Left lung (tissue), 14 donors: ENCODE measurements around the gene PTPN21. TPM values are rescaled to one million over a fixed set of nuclear protein-coding genes. Genes with fewer than 3 reads are reported as not detected.

Source experiments
- ATAC-seq: fragments of 200-7000 bp; cut with Tn5 transposase; one replicate; pipeline ENCODE4 v1.9.1; 2020; ENCODE audit warnings: moderate library complexity
- DNase-seq, 4 donors: peaks; one replicate each; pipeline ENCODE4 v3.0.0-alpha.2; 2013 to 2020
- H3K27ac ChIP-seq, 2 donors: fragments of 200-600 bp; sonication (generic) in 1 of 2; one replicate each; pipeline versions ENCODE4 v1.5.0 to v1.8.0; 2020 to 2021
- H3K27me3 ChIP-seq, 2 donors: fragments of 200-600 bp; sonication (generic) in 1 of 2; one replicate each; pipeline versions ENCODE4 v1.5.0 to v1.8.0; 2020 to 2021
- H3K36me3 ChIP-seq, 2 donors: fragments of 200-600 bp; sonication (generic) in 1 of 2; one replicate each; pipeline versions ENCODE4 v1.5.0 to v1.8.0; 2020 to 2021
- H3K4me1 ChIP-seq, 2 donors: fragments of 200-600 bp; one replicate each; pipeline ENCODE4 v1.8.0; 2021
- H3K4me3 ChIP-seq, 2 donors: fragments of 200-600 bp; sonication (generic) in 1 of 2; one replicate each; pipeline versions ENCODE4 v1.5.0 to v1.8.0; 2020 to 2021; ENCODE audit warnings: mild to moderate bottlenecking in 1 of 2
- H3K9me3 ChIP-seq, 2 donors: fragments of 200-600 bp; sonication (generic) in 1 of 2; one replicate each; pipeline versions ENCODE4 v1.5.0 to v1.8.0; 2020 to 2021
- CTCF ChIP-seq, 2 donors: fragments of 200-600 bp; sonication (generic) in 1 of 2; IDR thresholded peaks; one replicate each; pipeline versions ENCODE4 v1.5.0 to v1.8.0; 2021; ENCODE audit warnings: antibody characterized with exemption in 2 of 2
- intact Hi-C, 2 donors: fragments of 100-400 bp; cut with DNase I; formaldehyde crosslinking; loops; one replicate each; pipeline versions ENCODE4 v1.11.2 to v1.14.2; 2022
- long read RNA-seq, 12 donors: library from polyadenylated mRNA in 2 of 12; unstranded in 2 of 12; transcript quantifications; one replicate each; pipeline ENCODE4 v2.0.0 and lab custom pipeline, GENCODE V29; 2019 to 2026
- polyA plus RNA-seq, 6 donors: library from polyadenylated mRNA; unstranded; fragments of 120-200 nt; gene quantifications; one replicate each; pipeline ENCODE4 v1.2.1, GENCODE V29; 2013; ENCODE audit not compliant: insufficient read length in 6 of 6
- total RNA-seq, 2 donors: library from RNA; stranded (reverse); fragmentation: NEBNext Ultra II Directional; extraction: Animal tissue kit (Norgen Biotek cat#: 25700); gene quantifications; one replicate each; pipeline ENCODE4 v1.2.1, GENCODE V29; 2021
- donor health status: DM: no; HTN: yes; CAD: no.
- donor health status: DM: no; HTN: no; CAD: no.

The PTPN21 gene
- 10 to 100 TPM; 26.8 to 33.0 TPM for total RNA-seq
- polyA plus RNA-seq: 10 to 100 TPM; 28.7 to 35.9 (median 29.8) TPM
- long read RNA-seq, donor 1, full-length matches to known transcripts: 1 of 6 reads
- long read RNA-seq, donor 1, partial matches to known transcripts: 5 of 6 reads
- long read RNA-seq, donor 1, other reads (novel, unspliced or antisense): 0 of 6 reads
- long read RNA-seq, donor 2: 0 reads
- long read RNA-seq, donor 3, full-length matches to known transcripts: 1 of 1 reads
- long read RNA-seq, donor 3, partial matches to known transcripts: 0 of 1 reads
- long read RNA-seq, donor 3, other reads (novel, unspliced or antisense): 0 of 1 reads
- long read RNA-seq, donor 4: 0 reads
- long read RNA-seq, donor 5, partial matches to known transcripts: 7 of 13 reads
- long read RNA-seq, donor 5, other reads (novel, unspliced or antisense): 6 of 13 reads
- long read RNA-seq, donor 6: 0 reads
- long read RNA-seq, donor 7, full-length matches to known transcripts: 1 of 11 reads
- long read RNA-seq, donor 7, partial matches to known transcripts: 10 of 11 reads
- long read RNA-seq, donor 7, other reads (novel, unspliced or antisense): 0 of 11 reads
- long read RNA-seq, donor 8: 0 reads
- long read RNA-seq, donor 9: 0 reads
- long read RNA-seq, donor 10, partial matches to known transcripts: 0 of 1 reads
- long read RNA-seq, donor 10, other reads (novel, unspliced or antisense): 1 of 1 reads
- long read RNA-seq, donor 11: 0 reads
- long read RNA-seq, donor 12, full-length matches to known transcripts: 1 of 1 reads
- long read RNA-seq, donor 12, partial matches to known transcripts: 0 of 1 reads
- long read RNA-seq, donor 12, other reads (novel, unspliced or antisense): 0 of 1 reads

GRCh38 chr14:88554457-88555286 lies at the start of gene PTPN21:
Gene PTPN21 (minus strand): TSS chr14:88555007. CDS start chr14:88550417, 4,590 bp downstream.
- peaks cover 0 to 69% of the 10 kb centered on the region in 2 donors for H3K27me3 ChIP-seq
- TF ChIP-seq CTCF (IDR thresholded peaks at IDR 0.05): no peak
- intact Hi-C loops: no loop called here

GRCh38 chr14:88604212-88604611 lies 49.4 kb upstream of the PTPN21 start:
- DNase-seq (no peak), ATAC-seq (no peak)
- no peak for TF ChIP-seq CTCF (IDR thresholded peaks at IDR 0.05)
- intact Hi-C loops: no loop called here
- no peak overlapping the region for H3K27ac ChIP-seq
- H3K36me3 ChIP-seq: peaks cover 0 to 94% of the 10 kb centered on the region in 2 donors
- no peaks in the 10 kb centered on the region for H3K9me3 ChIP-seq
- H3K4me1 ChIP-seq: no peaks in the 10 kb centered on the region
- H3K27me3 ChIP-seq: no peaks in the 10 kb centered on the region
- no peak overlapping the region for H3K4me3 ChIP-seq

More at GRCh38 chr14:88554457-88555286, at the start of gene PTPN21:
- peaks cover 0 to 3% of the 10 kb centered on the region in 2 donors for H3K36me3 ChIP-seq
- DNase-seq: peak; percentile 67 to 92 (median 79)
- peaks cover 4 to 45% of the 10 kb centered on the region in 2 donors for H3K4me1 ChIP-seq
- H3K9me3 ChIP-seq: no peaks in the 10 kb centered on the region
- peak within 1 kb of the TSS; percentile 83 to 86 for H3K27ac ChIP-seq
- peak; percentile 88 for ATAC-seq
- H3K4me3 ChIP-seq: peak within 1 kb of the TSS; percentile 51 to 54

- Histone ChIP-seq H3K27me3 (no peaks in the 10 kb centered on the region), H3K9me3 (no peaks in the 10 kb centered on the region), H3K27ac (no peak overlapping the region), H3K4me1 (no peaks in the 10 kb centered on the region), H3K4me3 (no peak overlapping the region), H3K36me3 (peaks cover 0 to 90% of the 10 kb centered on the region in 2 donors)
- intact Hi-C loops: no loop called here
- TF ChIP-seq CTCF (IDR thresholded peaks at IDR 0.05): no peak
- ATAC-seq: no peak
- DNase-seq: no peak
Measured at GRCh38 chr14:88599761-88600439, 45.1 kb upstream of the PTPN21 start.

- Histone ChIP-seq H3K4me1 (no peaks in the 10 kb centered on the region), H3K27ac (no peak overlapping the region), H3K4me3 (no peak overlapping the region), H3K36me3 (peaks cover 0 to 85% of the 10 kb centered on the region in 2 donors), H3K27me3 (no peaks in the 10 kb centered on the region), H3K9me3 (no peaks in the 10 kb centered on the region)
- intact Hi-C loops: no loop called here
- no peak for DNase-seq
- TF ChIP-seq CTCF (IDR thresholded peaks at IDR 0.05): no peak
- no peak for ATAC-seq
Measured at GRCh38 chr14:88599326-88599725, 44.5 kb upstream of the PTPN21 start.
